K562 (cell line): ENCODE data around the gene MICAL2. TPM values are rescaled to one million over a fixed set of nuclear protein-coding genes. Genes with fewer than 3 reads are reported as not detected.

Experiments used
- ATAC-seq: fragments of 200-7000 bp; cut with Tn5 transposase; 3 replicates; pipeline ENCODE4 v1.9.1; 2020; ENCODE audit warnings: moderate library complexity
- BruUV-seq: library from RNA; stranded (reverse); fragments of 400-500 nt; replicated peaks from 2 replicates; lab custom pipeline; 2021; lab: Mats Ljungman, UMichigan
- CTCF ChIA-PET: fragments of 300-600 bp; formaldehyde crosslinking; extraction: SDS; loops from one replicate; lab custom pipeline; 2021; ENCODE audit warnings: low intra/inter-chr PET ratio; lab: Yijun Ruan, JAX
- POLR2A ChIA-PET: fragments of 300-600, 350-650 bp; sonication (Branson Sonifier 250); formaldehyde crosslinking; extraction: SDS; loops from one replicate; lab custom pipeline; 2021; ENCODE audit warnings: antibody characterized with exemption, inconsistent platforms; lab: Yijun Ruan, JAX
- DNase-seq, 4 experiments: peaks; one replicate each; pipeline versions ENCODE4 v3.0.0 to v3.0.0-alpha.2; 2011 to 2018; ENCODE audit warnings: low spot score in 3 of 4, mixed read lengths in 3 of 4; ENCODE audit errors: extremely low read depth in 1 of 4
- FAIRE-seq: peaks from 2 replicates; lab custom pipeline; 2011; peaks lifted over from hg19 to GRCh38; lab: Jason Lieb, UNC
- H2AFZ ChIP-seq: 2 replicates; pipeline ENCODE4 v1.6.0; 2011; ENCODE audit warnings: low read depth, low read length, control low read depth, inconsistent platforms
- H3K27ac ChIP-seq: fragments of 200-600 bp; 3 replicates; pipeline ENCODE4 v1.8.0; 2011; ENCODE audit warnings: low read depth, mild to moderate bottlenecking, control low read depth, inconsistent platforms, low read length, moderate library complexity, mixed read lengths; ENCODE audit errors: extremely low read depth
- H3K27me3 ChIP-seq, 2 experiments: fragments of 300-600 bp in 1 of 2; 2 replicates in 1 of 2; 3 replicates in 1 of 2; pipeline versions ENCODE4 v1.6.0 to v1.8.0; 2011; ENCODE audit warnings: inconsistent platforms in 2 of 2, low read length in 2 of 2, mild to moderate bottlenecking in 1 of 2, mixed read lengths in 1 of 2, moderate library complexity in 1 of 2; ENCODE audit not compliant: control insufficient read depth in 2 of 2, insufficient read depth in 2 of 2
- H3K36me3 ChIP-seq: fragments of 300-600 bp; 3 replicates; pipeline ENCODE4 v1.8.0; 2011; ENCODE audit warnings: mild to moderate bottlenecking, low read length, inconsistent platforms; ENCODE audit not compliant: control insufficient read depth, insufficient read depth
- H3K4me1 ChIP-seq, 2 experiments: fragments of 200-600 bp in 1 of 2; replicated peaks in 1 of 2; 2 replicates in 1 of 2; 3 replicates in 1 of 2; pipeline versions ENCODE4 v1.5.1 to v1.8.0; 2011; ENCODE audit warnings: inconsistent platforms in 2 of 2, low read length in 2 of 2, mild to moderate bottlenecking in 1 of 2, mixed read lengths in 1 of 2, moderate library complexity in 1 of 2; ENCODE audit not compliant: control insufficient read depth in 2 of 2, insufficient read depth in 2 of 2
- H3K4me2 ChIP-seq: 2 replicates; pipeline ENCODE4 v1.6.1; 2011; ENCODE audit warnings: low read length, control low read depth, inconsistent platforms, mixed read lengths; ENCODE audit not compliant: insufficient read depth
- H3K4me3 ChIP-seq: fragments of 200-600 bp; sonication (generic), shearing (Covaris generic); 2 replicates; pipeline ENCODE4 v1.5.1; 2016; ENCODE audit warnings: control low read depth, inconsistent platforms
- H3K79me2 ChIP-seq: fragments of 200-600 bp; 3 replicates; pipeline ENCODE4 v1.8.0; 2011; ENCODE audit warnings: low read length, inconsistent platforms; ENCODE audit not compliant: control insufficient read depth, insufficient read depth
- H3K9ac ChIP-seq, 2 experiments: 2 replicates each; pipeline versions ENCODE4 v1.6.0 to v1.6.1; 2011; ENCODE audit warnings: low read depth in 2 of 2, low read length in 2 of 2, control low read depth in 1 of 2, inconsistent platforms in 1 of 2, mild to moderate bottlenecking in 1 of 2, mixed read lengths in 1 of 2; ENCODE audit not compliant: insufficient read depth in 1 of 2
- H3K9me1 ChIP-seq: one replicate; pipeline ENCODE4 v1.6.0; 2011; ENCODE audit warnings: inconsistent platforms, mild to moderate bottlenecking, low read length, moderate library complexity; ENCODE audit not compliant: control insufficient read depth, insufficient read depth
- H3K9me3 ChIP-seq: replicated peaks from 2 replicates; pipeline ENCODE4 v1.5.1; 2011; ENCODE audit warnings: low read depth, low read length, inconsistent platforms; ENCODE audit not compliant: control insufficient read depth, insufficient read depth
- H4K20me1 ChIP-seq: replicated peaks from 2 replicates; pipeline ENCODE4 v1.6.1; 2011; ENCODE audit warnings: low read length, inconsistent platforms, mixed read lengths; ENCODE audit not compliant: control insufficient read depth, insufficient read depth
- CBX8 ChIP-seq: fragments of 200-600 bp; sonication (generic); IDR thresholded peaks from 2 replicates; pipeline ENCODE4 v1.6.1; 2012; ENCODE audit warnings: borderline replicate concordance, mixed run types, low read depth, mild to moderate bottlenecking, moderate library complexity, mixed read lengths, low read length, control low read depth, inconsistent platforms; ENCODE audit not compliant: poor library complexity, severe bottlenecking; ENCODE audit errors: extremely low read depth
- FOSL1 ChIP-seq: fragments of 200-800 bp; sonication (Bioruptor generic); conservative IDR thresholded peaks from 2 replicates; pipeline ENCODE4 v1.6.1; 2016; ENCODE audit warnings: missing genetic modification characterization, missing compliant biosample characterization
- HNRNPL ChIP-seq: fragments of 200-400 bp; formaldehyde crosslinking; IDR thresholded peaks from 2 replicates; pipeline ENCODE4 v1.6.1; 2017; ENCODE audit warnings: low read depth, mild to moderate bottlenecking, low read length
- HOXB6 ChIP-seq: fragments of 250-450 bp; sonication (Bioruptor Pico); IDR thresholded peaks from 2 replicates; pipeline ENCODE4 v1.5.1; 2022; ENCODE audit warnings: mild to moderate bottlenecking, borderline replicate concordance
- MCM7 ChIP-seq, 2 experiments: fragments of 450-650 bp; IDR thresholded peaks; 2 replicates each; pipeline ENCODE4 v1.6.1; 2016 to 2018
- NELFE ChIP-seq: IDR thresholded peaks from 2 replicates; pipeline ENCODE4 v1.6.1; 2011; ENCODE audit warnings: mild to moderate bottlenecking; ENCODE audit not compliant: insufficient read depth, insufficient read length
- SREBF1 ChIP-seq: fragments of 150-350 bp; IDR thresholded peaks from 2 replicates; pipeline ENCODE4 v1.6.1; 2014; ENCODE audit warnings: antibody characterized with exemption, low read depth, low read length, borderline replicate concordance
- TEAD1 ChIP-seq, 2 experiments: fragments of 450-650 bp in 1 of 2; sonication (generic) in 1 of 2; formaldehyde crosslinking; IDR thresholded peaks; 2 replicates each; pipeline versions ENCODE4 v1.4.0 to v1.8.0; 2020 to 2022; ENCODE audit warnings: mild to moderate bottlenecking in 2 of 2, missing genetic modification reagents in 1 of 2
- TRIM24 ChIP-seq, 2 experiments: fragments of 450-650 bp; IDR thresholded peaks; 2 replicates each; pipeline ENCODE4 v1.6.1; 2016
- ZKSCAN1 ChIP-seq: fragments of 150-350 bp; IDR thresholded peaks from 2 replicates; pipeline ENCODE4 v1.6.1; 2016; ENCODE audit warnings: low read depth, low read length
- ZNF584 ChIP-seq: fragments of 200-800 bp; sonication (Bioruptor generic); IDR thresholded peaks from 2 replicates; pipeline ENCODE4 v1.6.1; 2016; ENCODE audit warnings: low read depth, mild to moderate bottlenecking, missing genetic modification characterization, missing compliant biosample characterization
- ZNF589 ChIP-seq: fragments of 200-800 bp; sonication (Bioruptor generic); IDR thresholded peaks from 2 replicates; pipeline ENCODE4 v1.6.1; 2016; ENCODE audit warnings: low read depth, missing genetic modification characterization, missing compliant biosample characterization
- ZNF780A ChIP-seq: fragments of 250-450 bp; sonication (Bioruptor Pico); IDR thresholded peaks from 2 replicates; pipeline ENCODE4 v1.5.0; 2021; ENCODE audit warnings: mild to moderate bottlenecking
- ZZZ3 ChIP-seq: fragments of 450-650 bp; IDR thresholded peaks from 2 replicates; pipeline ENCODE4 v1.6.1; 2016; ENCODE audit warnings: antibody characterized with exemption, mild to moderate bottlenecking, moderate library complexity
- WGBS: fragments of 100-300 bp; shearing (Covaris generic); methylation state at CpG from one replicate; pipeline ENCODE4 v1.1.6; 2016; ENCODE audit warnings: low coverage, mixed read lengths; ENCODE audit not compliant: insufficient coverage; ENCODE audit errors: missing lambda C conversion rate; 5-methylcytosine and 5-hydroxymethylcytosine counted together
- in situ Hi-C: fragments of 300-500 bp; cut with MboI; formaldehyde crosslinking; loops from 4 replicates; pipeline ENCODE4 v1.15.0; 2018; ENCODE audit warnings: inconsistent platforms, mixed read lengths
- intact Hi-C: fragments of 100-400 bp; cut with micrococcal nuclease; formaldehyde crosslinking; loops from 2 replicates; pipeline ENCODE4 v1.14.2; 2022
- polyA plus RNA-seq, 8 experiments: library from polyadenylated mRNA; depleted of rRNA in 4 of 8; stranded (reverse) in 5 of 8; unstranded in 3 of 8; fragments of >200 nt; fragmentation: Nextera tagmentation in 2 of 8; fragmentation: Illumina TruSeq in 1 of 8; extraction: Ambion mirVana in 2 of 8; extraction: Trizol in 1 of 8; gene quantifications; 2 replicates each; pipeline versions ENCODE4 v1.2.1 to v1.2.3, GENCODE V29; 2011 to 2014; ENCODE audit warnings: inconsistent platforms in 1 of 8, missing spikeins in 1 of 8
- total RNA-seq, 7 experiments: library from RNA; depleted of rRNA in 6 of 7; stranded (reverse); fragments of >200 nt in 6 of 7; fragmentation: Illumina TruSeq in 2 of 7; extraction: Trizol in 2 of 7; gene quantifications; 2 replicates each; pipeline versions ENCODE4 v1.2.1 to v1.2.3, GENCODE V29; 2011 to 2021; ENCODE audit warnings: low replicate concordance in 1 of 7

MICAL2 gene
- total and polyA plus RNA-seq, 9 of the 15 experiments (the other 6 are each of a cell fraction or from before 2014, with no cell fraction given), result 4.7 to 64.2 (median 33.6) TPM

DNA sequence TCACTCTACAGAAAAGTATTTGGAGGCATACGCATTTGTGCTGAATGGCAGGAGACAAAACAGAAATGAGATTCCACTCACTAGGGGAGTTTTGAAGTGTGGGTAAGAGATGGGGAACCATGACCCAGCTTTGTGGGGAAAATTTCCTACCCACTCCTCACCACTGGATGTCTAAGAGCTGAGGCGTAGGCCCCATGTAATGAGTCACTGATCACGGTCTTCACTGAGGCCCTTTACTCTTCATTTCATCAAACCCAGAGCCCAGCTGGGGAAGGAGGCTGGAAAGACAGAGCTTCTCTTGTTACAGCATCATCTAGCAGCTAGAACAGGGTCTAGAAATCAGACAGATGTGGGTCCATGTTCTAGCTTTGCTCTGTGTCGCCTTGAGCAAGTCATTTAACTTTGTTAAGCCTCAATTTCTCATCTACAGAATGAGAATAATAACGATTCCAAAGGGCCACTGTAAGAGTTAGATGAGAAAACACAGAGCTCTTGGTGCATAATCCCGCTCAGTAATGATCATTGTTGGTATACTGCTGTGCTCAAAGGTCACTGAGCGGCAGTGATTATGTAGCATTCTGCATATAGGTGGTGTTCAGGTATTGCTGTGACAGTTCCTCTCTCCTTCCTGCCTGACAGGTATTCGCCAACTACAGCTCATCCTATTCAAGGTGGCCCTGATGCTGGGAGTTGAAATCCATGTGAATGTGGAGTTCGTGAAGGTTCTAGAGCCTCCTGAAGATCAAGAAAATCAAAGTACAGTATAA lies 97.2 kb downstream of the MICAL2 start:
- ATAC-seq (no peak), DNase-seq (no peak), FAIRE-seq (no peak)
- Histone ChIP-seq H3K9ac (no peak overlapping the region), H3K27ac (no peak overlapping the region), H3K4me1 (peaks cover 0 to 9% of the 10 kb centered on the region in 2 experiments; a peak in 4 of 5 replicates), H3K9me3 (0 out of 2 replicates have a peak, but pooled peaks cover 2% of the 10 kb centered on the region), H3K9me1 (no peaks in the 10 kb centered on the region), H4K20me1 (no peaks in the 10 kb centered on the region), H3K4me2 (no peak overlapping the region), H3K79me2 (peaks cover 6% of the 10 kb centered on the region; the same call in 1 of the 3 replicates), H3K4me3 (no peak overlapping the region), H3K36me3 (peaks cover 54% of the 10 kb centered on the region), H3K27me3 (no peaks in the 10 kb centered on the region), H2AFZ (no peak overlapping the region)
- ChIA-PET POLR2A (interaction anchor here (0.7 to 1.0 kb wide), 2 partner anchors 14 to 18 kb away, joined by 3 to 4 read pairs; no protein-coding TSS in a partner anchor), CTCF (no interaction called here)
- 66% methylated on average over 9 of the region's 9 CpGs for WGBS
- TF ChIP-seq TRIM24 (IDR thresholded peaks at IDR 0.05) (no peak), FOSL1 (tag) (0 out of 2 replicates have a peak, but pooled peaks have one; percentile 29)
- no TSS peak for BruUV-seq
- in situ Hi-C loops (no loop called here), intact Hi-C loops (no loop called here)

DNA sequence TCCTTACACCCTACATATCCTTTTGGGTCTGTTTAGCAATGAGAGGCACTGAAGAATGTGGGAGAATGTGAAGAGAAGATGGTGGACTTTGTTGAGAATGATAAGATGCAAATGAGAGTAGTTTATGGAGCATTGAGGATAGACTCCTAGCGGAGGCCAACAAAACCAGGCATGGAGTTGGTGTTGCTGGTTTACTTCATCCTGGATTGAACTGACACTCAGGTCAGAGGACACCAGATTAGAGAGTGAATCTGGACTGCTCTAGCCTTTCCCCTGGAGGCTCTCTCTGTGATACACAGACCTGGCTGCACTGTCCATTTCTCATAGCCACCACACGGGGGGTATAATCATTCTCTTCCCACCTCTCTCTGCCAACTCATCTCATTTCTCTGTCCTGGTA lies 98.7 kb downstream of the MICAL2 start:
- no peak overlapping the region for H3K27ac ChIP-seq
- in situ Hi-C loops (no loop called here), intact Hi-C loops (no loop called here)
- H3K4me2 ChIP-seq, result no peak overlapping the region
- no peak for DNase-seq
- ChIA-PET POLR2A (interaction anchor here (0.9 kb wide), 1 partner anchor 8 kb away, joined by 3 read pairs; no protein-coding TSS in a partner anchor), CTCF (no interaction called here)
- ATAC-seq, result peak; percentile 67
- H4K20me1 ChIP-seq, result no peaks in the 10 kb centered on the region
- H3K9ac ChIP-seq, result no peak overlapping the region
- no peaks in the 10 kb centered on the region for H3K27me3 ChIP-seq
- 0 out of 2 replicates have a peak, but pooled peaks cover 1% of the 10 kb centered on the region for H3K9me3 ChIP-seq
- no peak for FAIRE-seq
- no TSS peak for BruUV-seq
- no peak overlapping the region for H3K4me3 ChIP-seq
- H3K36me3 ChIP-seq, result peaks cover 57% of the 10 kb centered on the region
- H3K4me1 ChIP-seq, result no peaks in the 10 kb centered on the region; a peak in 1 of 5 replicates
- no peak overlapping the region for H2AFZ ChIP-seq
- no peaks in the 10 kb centered on the region for H3K79me2 ChIP-seq
- WGBS, result 64% methylated on average over 2 of the region's 2 CpGs
- no peaks in the 10 kb centered on the region for H3K9me1 ChIP-seq
- TF ChIP-seq CBX8 (no peak), ZZZ3 (no peak), SREBF1 (no peak), HNRNPL (no peak), ZNF589 (no peak), MCM7 (IDR thresholded peaks at IDR 0.05) (no peak), ZKSCAN1 (no peak), ZNF584 (no peak), TEAD1 (CRISPR knock-in tag; IDR thresholded peaks at IDR 0.05) (no peak), ZNF780A (no peak), HOXB6 (CRISPR knock-in tag) (no peak), NELFE (no peak)
